AG08395 (cell line): ENCODE results near the gene DBF4B.

ENCODE experiments used
- DNase-seq: peaks from one replicate; pipeline ENCODE4 v3.0.0; 2012; ENCODE audit warnings: mixed read lengths, low spot score

The DBF4B gene

DNA sequence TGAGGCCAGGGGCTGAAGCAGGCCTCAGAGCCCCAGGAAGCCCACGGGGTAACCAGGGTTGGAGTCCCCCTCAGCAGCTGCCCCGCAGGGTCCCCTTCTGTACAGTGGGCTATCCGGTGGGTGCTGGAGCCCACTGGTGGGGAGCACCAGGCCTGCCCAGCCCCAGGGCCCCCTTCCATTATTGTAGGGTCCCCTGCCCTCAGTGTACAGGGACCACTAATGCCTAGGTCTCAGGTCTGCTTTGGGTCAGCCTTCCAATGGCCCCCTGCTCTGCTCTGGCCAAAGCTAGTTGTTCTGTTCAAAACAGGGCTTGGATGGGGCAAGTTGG is 51.4 kb downstream of the DBF4B start:
- DNase-seq: no peak

DNA sequence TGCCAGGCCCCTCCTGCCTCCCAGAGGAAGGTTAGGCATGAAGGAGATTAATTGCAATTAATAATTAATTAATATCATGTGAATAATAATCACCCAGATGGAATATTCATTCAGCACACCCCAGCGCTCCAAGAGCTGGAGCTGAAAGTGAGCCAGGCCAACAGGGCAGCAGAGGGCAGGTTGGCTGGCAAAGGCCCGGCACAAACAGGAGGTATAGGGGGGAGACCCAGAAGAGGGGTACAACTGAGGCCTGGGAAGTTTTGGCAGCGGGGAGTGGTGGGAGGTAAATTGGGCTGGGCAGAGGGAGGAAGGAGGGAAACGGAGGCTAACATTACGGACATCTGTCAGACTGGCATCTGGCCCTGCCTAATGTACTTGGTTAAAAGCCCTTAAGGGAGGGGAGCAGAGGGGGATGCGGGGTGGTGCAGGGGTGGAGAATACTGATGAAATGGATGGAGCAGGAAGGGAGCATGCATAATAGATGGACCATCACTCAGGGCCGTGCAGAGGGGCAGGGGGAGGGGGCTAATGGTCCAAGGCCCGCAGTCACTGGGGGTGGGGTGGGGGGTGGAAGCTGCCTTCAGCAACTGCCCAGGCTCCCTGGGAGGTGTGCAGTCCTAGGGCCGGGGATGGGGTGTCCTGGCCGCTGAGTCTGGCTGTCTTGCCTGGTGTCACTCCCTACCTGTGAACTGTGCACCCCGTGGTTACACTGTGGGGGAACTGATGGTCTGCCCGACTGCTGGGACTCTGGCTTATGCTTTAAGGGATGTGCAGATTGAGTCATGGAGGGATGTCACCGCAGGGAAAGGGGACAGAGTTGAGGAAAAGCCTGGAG is 52.2 kb downstream of the DBF4B start:
- no peak for DNase-seq

GRCh38 chr17:44761932-44762810 is 53.7 kb downstream of the DBF4B start:
- no peak for DNase-seq

- DNase-seq: no peak
These were observed 54.7 kb downstream of the DBF4B start for GRCh38 chr17:44763170-44763569.

GRCh38 chr17:44765965-44766364 is 57.5 kb downstream of the DBF4B start:
- DNase-seq: no peak

DNA sequence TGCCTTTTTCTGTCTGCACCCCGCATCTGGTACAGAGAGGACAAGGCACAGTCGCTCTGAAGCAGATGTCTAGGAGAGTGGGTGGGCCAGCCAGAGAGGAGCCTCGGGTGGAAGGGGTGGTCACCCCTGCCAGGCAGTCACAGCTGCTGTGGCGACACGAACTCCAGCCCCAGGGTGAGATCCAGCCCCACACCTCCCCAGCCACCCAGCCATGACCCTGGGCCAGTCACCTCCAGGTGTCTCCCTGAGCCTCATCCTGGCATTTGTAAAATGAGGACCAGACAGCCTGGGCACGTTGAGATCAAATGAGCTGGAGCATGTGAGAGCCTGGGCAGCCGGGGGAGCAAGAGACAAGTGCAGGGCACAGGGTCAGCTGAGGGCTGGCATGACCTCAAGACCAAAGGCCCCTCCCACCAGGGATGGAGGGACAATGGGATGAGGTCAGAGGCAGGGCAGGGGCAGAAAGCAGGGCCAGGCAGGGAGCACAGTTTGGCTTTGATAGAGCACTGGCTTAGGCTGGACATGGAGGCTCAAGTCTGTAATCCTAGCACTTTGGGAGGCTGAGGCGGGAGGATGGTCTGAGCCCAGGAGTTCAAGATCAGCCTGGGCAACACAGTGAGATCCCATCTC is 58.1 kb downstream of the DBF4B start:
- no peak for DNase-seq

- no peak for DNase-seq
These were observed 59.0 kb downstream of the DBF4B start for GRCh38 chr17:44767493-44767892.

- DNase-seq: no peak
These were observed 60.2 kb downstream of the DBF4B start for GRCh38 chr17:44768505-44769142.

GRCh38 chr17:44769230-44769629 is 60.8 kb downstream of the DBF4B start:
- DNase-seq: no peak

GRCh38 chr17:44769647-44770084 is 61.2 kb downstream of the DBF4B start:
- DNase-seq: no peak

- no peak for DNase-seq
These were observed 61.9 kb downstream of the DBF4B start for GRCh38 chr17:44770166-44770925.

GRCh38 chr17:44772308-44773045 is 64.0 kb downstream of the DBF4B start:
- DNase-seq: no peak

GRCh38 chr17:44773140-44773539 is 64.7 kb downstream of the DBF4B start:
- no peak for DNase-seq

DNA sequence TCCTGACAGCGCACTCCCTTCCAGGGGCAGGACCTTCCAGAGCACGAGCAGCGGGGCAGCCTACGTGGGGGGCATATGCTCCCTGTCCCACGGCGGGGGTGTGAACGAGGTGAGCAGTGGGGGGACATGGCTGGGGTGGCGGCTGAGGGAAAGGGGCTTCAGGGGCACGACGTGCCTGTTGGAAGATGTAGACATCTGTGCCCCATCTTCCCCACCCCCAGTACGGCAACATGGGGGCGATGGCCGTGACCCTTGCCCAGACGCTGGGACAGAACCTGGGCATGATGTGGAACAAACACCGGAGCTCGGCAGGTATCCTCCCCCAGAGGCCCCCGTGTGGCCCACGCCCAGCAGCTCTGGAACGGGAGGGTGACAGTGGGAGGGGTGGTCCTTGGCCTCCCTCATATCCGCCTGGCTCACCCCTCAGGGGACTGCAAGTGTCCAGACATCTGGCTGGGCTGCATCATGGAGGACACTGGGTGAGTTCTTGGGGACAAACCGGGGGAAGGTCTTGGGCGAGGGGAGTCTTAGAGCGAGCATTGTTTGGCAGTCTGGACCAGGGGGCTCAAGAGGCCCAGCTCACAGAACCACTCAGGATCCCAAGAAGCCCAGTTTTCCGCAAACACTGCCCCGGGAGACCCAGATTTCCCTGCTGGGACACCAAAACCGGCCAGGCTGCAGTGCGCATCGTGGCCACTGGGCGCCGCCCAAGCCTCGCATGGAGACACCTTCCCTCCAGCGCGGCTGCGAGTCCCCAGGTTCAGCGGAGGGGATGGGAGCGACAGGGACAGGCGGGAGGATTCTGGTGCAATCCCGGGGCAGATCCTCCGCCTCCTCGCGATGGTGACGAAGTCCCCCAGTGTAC is 66.0 kb downstream of the DBF4B start:
- peak; percentile 92 for DNase-seq

- peak; percentile 99 for DNase-seq
These were observed 66.8 kb downstream of the DBF4B start for GRCh38 chr17:44775136-44775837.

- DNase-seq: no peak
These were observed 67.6 kb downstream of the DBF4B start for GRCh38 chr17:44775838-44776621.

DNA sequence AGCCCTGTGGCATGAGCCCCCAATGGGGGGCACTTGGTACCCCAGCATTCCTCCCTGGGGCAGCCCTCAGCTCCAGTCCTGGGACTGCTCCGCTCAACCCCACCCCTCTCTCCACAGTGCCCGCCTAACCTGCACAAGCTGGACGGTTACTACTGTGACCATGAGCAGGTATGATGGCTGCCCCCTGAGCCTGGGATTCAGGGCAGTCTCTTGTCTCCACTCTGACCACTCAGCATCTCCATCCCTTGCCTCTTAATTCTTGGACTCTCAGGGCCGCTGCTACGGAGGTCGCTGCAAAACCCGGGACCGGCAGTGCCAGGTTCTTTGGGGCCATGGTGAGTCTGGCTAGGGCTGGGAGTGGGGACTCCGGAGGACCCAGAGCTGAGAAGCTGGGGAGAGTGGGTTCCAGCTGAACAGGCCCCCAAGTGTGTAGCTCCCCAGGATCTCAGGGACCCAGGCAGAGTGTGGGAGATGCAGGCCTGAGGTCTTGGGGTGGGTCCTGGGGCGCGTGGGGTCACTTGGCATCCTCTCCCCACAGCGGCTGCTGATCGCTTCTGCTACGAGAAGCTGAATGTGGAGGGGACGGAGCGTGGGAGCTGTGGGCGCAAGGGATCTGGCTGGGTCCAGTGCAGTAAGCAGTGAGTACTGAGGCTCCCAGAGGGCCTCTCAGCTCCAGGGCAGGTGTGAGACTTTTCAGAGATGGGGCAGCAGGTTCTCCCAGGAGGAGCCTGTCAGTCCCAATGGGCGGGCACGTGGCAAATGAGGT is 68.3 kb downstream of the DBF4B start:
- no peak for DNase-seq
